ENCODE results near the gene IZUMO2.

IZUMO2 gene

GRCh38 chr19:50162988-50163387 lies at the start of gene IZUMO2:
Gene IZUMO2 (minus strand): TSS chr19:50163281. CDS start chr19:50163194, 87 bp downstream.
- DNase-seq, result no peak

- DNase-seq, result no peak
Observed at GRCh38 chr19:50210425-50210824, 47.3 kb upstream of the IZUMO2 start.

- DNase-seq, result no peak
Observed at GRCh38 chr19:50209131-50209530, 46.0 kb upstream of the IZUMO2 start.

GRCh38 chr19:50207730-50208129 lies 44.6 kb upstream of the IZUMO2 start:
- no peak for DNase-seq

GRCh38 chr19:50206191-50206590 lies 43.1 kb upstream of the IZUMO2 start:
- DNase-seq, result no peak

GRCh38 chr19:50205681-50206138 lies 42.6 kb upstream of the IZUMO2 start:
- DNase-seq, result no peak

GRCh38 chr19:50204811-50205675 lies 42.0 kb upstream of the IZUMO2 start:
- DNase-seq, result no peak

- no peak for DNase-seq
Observed at GRCh38 chr19:50204081-50204428, 41.0 kb upstream of the IZUMO2 start.

- no peak for DNase-seq
Observed at GRCh38 chr19:50203281-50204080, 40.4 kb upstream of the IZUMO2 start, which contains the start of gene MYH14. Gene MYH14 (plus strand): TSS chr19:50203622. CDS start chr19:50210366, 6,744 bp downstream.

- DNase-seq, result no peak
Observed at GRCh38 chr19:50202962-50203280, 39.8 kb upstream of the IZUMO2 start.

GRCh38 chr19:50202386-50202785 lies 39.3 kb upstream of the IZUMO2 start:
- no peak for DNase-seq

- no peak for DNase-seq
Observed at GRCh38 chr19:50199259-50199555, 36.1 kb upstream of the IZUMO2 start.

- no peak for DNase-seq
Observed at GRCh38 chr19:50198431-50199258, 35.6 kb upstream of the IZUMO2 start.

GRCh38 chr19:50197348-50197747 lies 34.3 kb upstream of the IZUMO2 start:
- no peak for DNase-seq

GRCh38 chr19:50196322-50196932 lies 33.3 kb upstream of the IZUMO2 start:
- no peak for DNase-seq

GRCh38 chr19:50195224-50195623 lies 32.1 kb upstream of the IZUMO2 start:
- no peak for DNase-seq

- no peak for DNase-seq
Observed at GRCh38 chr19:50192463-50193211, 29.6 kb upstream of the IZUMO2 start.

GRCh38 chr19:50191216-50191615 lies 28.1 kb upstream of the IZUMO2 start:
- DNase-seq, result no peak

- DNase-seq, result no peak
Observed at GRCh38 chr19:50190439-50190891, 27.4 kb upstream of the IZUMO2 start.

GRCh38 chr19:50189331-50189730 lies 26.2 kb upstream of the IZUMO2 start:
- no peak for DNase-seq

- DNase-seq, result no peak
Observed at GRCh38 chr19:50187937-50188336, 24.9 kb upstream of the IZUMO2 start.

GRCh38 chr19:50184196-50184595 lies 21.1 kb upstream of the IZUMO2 start:
- no peak for DNase-seq

All from activated effector memory CD4-positive, alpha-beta T cell treated with Interleukin-2 at 50 U/mL for 16 hours (primary cell).